Mesendoderm (in vitro differentiated cells): Measurements from ENCODE around the gene COG6.
A peak's percentile ranks its signal among the peaks of the same experiment; 100 is the strongest.

ENCODE experiments used
- DNase-seq: peaks from one replicate; pipeline ENCODE4 v3.0.0; 2013
- H2AK5ac ChIP-seq: 2 replicates; pipeline ENCODE4 v1.6.1; 2013; ENCODE audit warnings: low read length, inconsistent platforms
- H2BK120ac ChIP-seq: 2 replicates; pipeline ENCODE4 v1.6.1; 2013; ENCODE audit warnings: low read depth, mild to moderate bottlenecking, low read length, moderate library complexity, mixed read lengths
- H2BK15ac ChIP-seq: replicated peaks from 2 replicates; pipeline ENCODE4 v1.6.1; 2013; ENCODE audit warnings: low read depth, mild to moderate bottlenecking, moderate library complexity
- H2BK5ac ChIP-seq: 2 replicates; pipeline ENCODE4 v1.6.1; 2013; ENCODE audit warnings: low read length, inconsistent platforms
- H3K18ac ChIP-seq: 2 replicates; pipeline ENCODE4 v1.6.1; 2013; ENCODE audit warnings: mild to moderate bottlenecking, low read length, mixed read lengths
- H3K23ac ChIP-seq: one replicate; pipeline ENCODE4 v1.6.1; 2013; ENCODE audit warnings: low read length
- H3K27ac ChIP-seq: 2 replicates; pipeline ENCODE4 v1.5.1; 2013; ENCODE audit warnings: low read depth, mild to moderate bottlenecking, inconsistent platforms, low read length, moderate library complexity
- H3K27me3 ChIP-seq: 2 replicates; pipeline ENCODE4 v1.6.1; 2013; ENCODE audit warnings: low read length, control low read depth, mild to moderate bottlenecking, inconsistent platforms; ENCODE audit not compliant: insufficient read depth, poor library complexity
- H3K36me3 ChIP-seq: 2 replicates; pipeline ENCODE4 v1.6.1; 2013; ENCODE audit warnings: low read length, inconsistent platforms; ENCODE audit not compliant: control insufficient read depth, insufficient read depth
- H3K4ac ChIP-seq: one replicate; pipeline ENCODE4 v1.6.1; 2013; ENCODE audit warnings: low read depth, mild to moderate bottlenecking, low read length, moderate library complexity
- H3K4me1 ChIP-seq: 2 replicates; pipeline ENCODE4 v1.6.1; 2013; ENCODE audit warnings: low read depth, low read length, inconsistent platforms; ENCODE audit not compliant: control insufficient read depth
- H3K4me2 ChIP-seq: 2 replicates; pipeline ENCODE4 v1.6.1; 2013; ENCODE audit warnings: low read length
- H3K4me3 ChIP-seq: 2 replicates; pipeline ENCODE4 v1.5.1; 2013; ENCODE audit warnings: mild to moderate bottlenecking, low read length
- H3K56ac ChIP-seq: one replicate; pipeline ENCODE4 v1.6.1; 2013; ENCODE audit warnings: low read length
- H3K79me1 ChIP-seq: 2 replicates; pipeline ENCODE4 v1.6.1; 2013; ENCODE audit warnings: low read length, inconsistent platforms
- H3K79me2 ChIP-seq: 2 replicates; pipeline ENCODE4 v1.6.1; 2013; ENCODE audit warnings: mild to moderate bottlenecking, low read length; ENCODE audit not compliant: control insufficient read depth, insufficient read depth
- H3K9ac ChIP-seq: 2 replicates; pipeline ENCODE4 v1.6.1; 2013; ENCODE audit warnings: low read length, inconsistent platforms
- H4K5ac ChIP-seq: one replicate; pipeline ENCODE4 v1.6.1; 2013; ENCODE audit warnings: low read length
- H4K8ac ChIP-seq: one replicate; pipeline ENCODE4 v1.6.1; 2013; ENCODE audit warnings: low read depth, mild to moderate bottlenecking, control low read depth, low read length, moderate library complexity
- WGBS: extraction: QIAGEN DNeasy Blood & Tissue Kit; methylation state at CpG from one replicate; pipeline ENCODE4 v1.1.7; 2013; ENCODE audit warnings: low lambda C conversion rate, missing lambda C conversion rate; ENCODE audit not compliant: insufficient coverage; ENCODE audit errors: extremely low coverage; 5-methylcytosine and 5-hydroxymethylcytosine counted together

COG6 gene

GRCh38 chr13:39682788-39683187, 27.3 kb downstream of the COG6 start:
- no peaks in the 10 kb centered on the region for H3K4me1 ChIP-seq
- H2BK5ac ChIP-seq = no peak overlapping the region
- no CpG with 5 or more reads among the region's 2 CpGs for WGBS
- H3K56ac ChIP-seq = no peak overlapping the region
- H3K4me2 ChIP-seq = no peak overlapping the region
- no peak overlapping the region for H3K23ac ChIP-seq
- H3K36me3 ChIP-seq = no peaks in the 10 kb centered on the region
- H4K8ac ChIP-seq = no peak overlapping the region
- H3K9ac ChIP-seq = no peak overlapping the region
- no peak overlapping the region for H2BK15ac ChIP-seq
- H3K79me2 ChIP-seq = no peaks in the 10 kb centered on the region
- H3K4me3 ChIP-seq = no peak overlapping the region
- no peaks in the 10 kb centered on the region for H3K79me1 ChIP-seq
- H2BK120ac ChIP-seq = no peak overlapping the region
- H3K18ac ChIP-seq = no peak overlapping the region
- no peak overlapping the region for H3K27ac ChIP-seq
- no peaks in the 10 kb centered on the region for H3K27me3 ChIP-seq
- H2AK5ac ChIP-seq = no peak overlapping the region
- H3K4ac ChIP-seq = no peak overlapping the region
- no peak for DNase-seq
- H4K5ac ChIP-seq = no peak overlapping the region

- no peak overlapping the region for H2BK5ac ChIP-seq
- no peaks in the 10 kb centered on the region for H3K4me1 ChIP-seq
- no CpG with 5 or more reads among the region's 3 CpGs for WGBS
- H3K4me3 ChIP-seq = no peak overlapping the region
- no peak overlapping the region for H3K4ac ChIP-seq
- no peak overlapping the region for H2AK5ac ChIP-seq
- H3K36me3 ChIP-seq = no peaks in the 10 kb centered on the region
- no peaks in the 10 kb centered on the region for H3K27me3 ChIP-seq
- no peak overlapping the region for H4K8ac ChIP-seq
- no peak overlapping the region for H3K56ac ChIP-seq
- H2BK120ac ChIP-seq = no peak overlapping the region
- H3K23ac ChIP-seq = no peak overlapping the region
- no peak overlapping the region for H3K4me2 ChIP-seq
- H3K79me2 ChIP-seq = no peaks in the 10 kb centered on the region
- no peak overlapping the region for H3K27ac ChIP-seq
- no peak overlapping the region for H2BK15ac ChIP-seq
- no peaks in the 10 kb centered on the region for H3K79me1 ChIP-seq
- no peak overlapping the region for H4K5ac ChIP-seq
- H3K9ac ChIP-seq = no peak overlapping the region
- H3K18ac ChIP-seq = no peak overlapping the region
- peak; percentile 35 for DNase-seq
These were observed 29.2 kb downstream of the COG6 start for GRCh38 chr13:39684531-39685137.

GRCh38 chr13:39685652-39686051, 30.2 kb downstream of the COG6 start:
- Histone ChIP-seq H3K56ac (no peak overlapping the region), H3K27me3 (no peaks in the 10 kb centered on the region), H3K18ac (no peak overlapping the region), H3K4me2 (no peak overlapping the region), H3K79me1 (no peaks in the 10 kb centered on the region), H3K4ac (no peak overlapping the region), H3K4me1 (no peaks in the 10 kb centered on the region), H2BK15ac (no peak overlapping the region), H3K23ac (no peak overlapping the region), H3K79me2 (no peaks in the 10 kb centered on the region), H3K27ac (no peak overlapping the region), H4K8ac (no peak overlapping the region), H3K9ac (no peak overlapping the region), H2BK5ac (no peak overlapping the region), H2AK5ac (no peak overlapping the region), H4K5ac (no peak overlapping the region), H2BK120ac (no peak overlapping the region), H3K36me3 (no peaks in the 10 kb centered on the region), H3K4me3 (no peak overlapping the region)
- DNase-seq = no peak
- WGBS = no CpG with 5 or more reads among the region's 1 CpG

GRCh38 chr13:39688278-39688677, 32.8 kb downstream of the COG6 start:
- Histone ChIP-seq H2BK5ac (no peak overlapping the region), H3K79me1 (no peaks in the 10 kb centered on the region), H2BK120ac (no peak overlapping the region), H3K4ac (no peak overlapping the region), H3K4me1 (no peaks in the 10 kb centered on the region), H3K18ac (no peak overlapping the region), H3K36me3 (no peaks in the 10 kb centered on the region), H4K8ac (no peak overlapping the region), H3K23ac (no peak overlapping the region), H3K27ac (no peak overlapping the region), H2AK5ac (no peak overlapping the region), H4K5ac (no peak overlapping the region), H3K9ac (no peak overlapping the region), H3K4me3 (no peak overlapping the region), H2BK15ac (no peak overlapping the region), H3K27me3 (no peaks in the 10 kb centered on the region), H3K56ac (no peak overlapping the region), H3K79me2 (no peaks in the 10 kb centered on the region), H3K4me2 (no peak overlapping the region)
- no peak for DNase-seq
- WGBS = no CpG with 5 or more reads among the region's 3 CpGs

- Histone ChIP-seq H3K4me2 (no peak overlapping the region), H2BK5ac (no peak overlapping the region), H3K56ac (no peak overlapping the region), H3K27ac (no peak overlapping the region), H2AK5ac (no peak overlapping the region), H3K18ac (no peak overlapping the region), H3K4me1 (no peaks in the 10 kb centered on the region), H3K79me2 (no peaks in the 10 kb centered on the region), H3K23ac (no peak overlapping the region), H4K8ac (no peak overlapping the region), H3K36me3 (no peaks in the 10 kb centered on the region), H3K27me3 (no peaks in the 10 kb centered on the region), H3K4me3 (no peak overlapping the region), H2BK120ac (no peak overlapping the region), H3K4ac (no peak overlapping the region), H3K9ac (no peak overlapping the region), H2BK15ac (no peak overlapping the region), H3K79me1 (no peaks in the 10 kb centered on the region), H4K5ac (no peak overlapping the region)
- DNase-seq = no peak
- WGBS = no CpG with 5 or more reads among the region's 1 CpG
These were observed 33.4 kb downstream of the COG6 start for GRCh38 chr13:39688699-39689405.
